Activated CD8-positive, alpha-beta memory T cell treated with anti-CD3 and anti-CD28 coated beads for 48 hours (primary cell): ENCODE measurements around the gene SH3BP5.

Experiments used
- DNase-seq, 3 experiments: peaks; one replicate each; pipeline ENCODE4 v3.0.0-alpha.2; 2020; ENCODE audit warnings: low read depth in 2 of 3, low spot score in 2 of 3

The SH3BP5 gene

GRCh38 chr3:15207836-15208504 is 124.4 kb downstream of the SH3BP5 start:
- DNase-seq, result no peak

DNA sequence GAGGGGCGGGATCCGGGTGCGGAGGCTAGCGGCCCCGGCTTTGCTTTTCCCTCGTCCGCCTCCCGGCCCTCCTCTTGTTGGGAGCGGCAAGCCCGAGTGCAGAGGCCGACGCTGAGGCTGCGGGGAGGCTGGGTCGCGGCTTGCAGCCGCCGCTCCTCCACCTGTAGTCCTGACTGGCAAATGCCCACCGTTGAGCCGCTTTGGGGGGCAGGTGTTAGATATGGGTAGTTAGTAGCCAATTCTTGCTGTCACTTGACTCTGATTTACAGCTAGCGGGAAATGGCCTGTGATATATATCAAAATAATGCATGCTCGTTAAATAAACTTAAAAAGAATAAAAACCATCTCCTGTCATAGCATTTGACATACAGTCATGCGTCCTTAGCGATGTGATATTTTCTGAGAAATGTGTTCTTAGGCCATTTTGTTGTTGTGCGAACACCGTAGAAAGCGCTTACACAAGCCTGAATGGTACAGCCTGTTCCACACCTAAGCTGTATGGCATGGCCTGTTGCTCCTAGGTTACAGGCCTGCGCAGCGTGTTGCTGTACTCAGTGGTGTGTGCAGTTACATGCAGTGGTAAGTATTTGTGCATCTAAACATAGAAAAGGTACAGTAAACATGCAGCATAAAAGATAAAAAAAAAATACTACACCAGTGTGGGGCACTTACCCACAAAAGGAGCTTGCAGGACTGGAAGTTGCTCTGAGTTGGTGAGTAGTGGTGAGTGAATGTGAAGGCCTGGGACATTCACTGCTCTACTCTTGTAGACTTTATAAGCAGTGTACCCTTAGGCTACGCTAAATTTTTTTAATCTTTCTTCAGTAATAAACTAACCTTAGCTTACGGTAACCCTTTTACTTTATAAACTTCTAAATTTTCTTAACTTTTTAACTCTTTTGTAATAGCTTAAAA is 125.5 kb downstream of the SH3BP5 start:
- no peak for DNase-seq

GRCh38 chr3:15205934-15206661 is 126.3 kb downstream of the SH3BP5 start, which contains the start of gene CAPN7:
TSS of gene CAPN7 (plus strand) at chr3:15206246. CDS start at chr3:15206496, 250 bp downstream.
- DNase-seq, result peak; percentile 82 to 93 (median 83)

- DNase-seq, result no peak
Observed at GRCh38 chr3:15205482-15205933, 126.9 kb downstream of the SH3BP5 start.
